HG03442 (cell line): Measurements from ENCODE around the gene LHFPL3.

Experiments used
- ATAC-seq: cut with Tn5 transposase; IDR thresholded peaks from one replicate; pipeline ENCODE4 v1.9.1; 2021; ENCODE audit warnings: mild to moderate bottlenecking, moderate library complexity; ENCODE audit not compliant: unreplicated experiment

The LHFPL3 gene

DNA sequence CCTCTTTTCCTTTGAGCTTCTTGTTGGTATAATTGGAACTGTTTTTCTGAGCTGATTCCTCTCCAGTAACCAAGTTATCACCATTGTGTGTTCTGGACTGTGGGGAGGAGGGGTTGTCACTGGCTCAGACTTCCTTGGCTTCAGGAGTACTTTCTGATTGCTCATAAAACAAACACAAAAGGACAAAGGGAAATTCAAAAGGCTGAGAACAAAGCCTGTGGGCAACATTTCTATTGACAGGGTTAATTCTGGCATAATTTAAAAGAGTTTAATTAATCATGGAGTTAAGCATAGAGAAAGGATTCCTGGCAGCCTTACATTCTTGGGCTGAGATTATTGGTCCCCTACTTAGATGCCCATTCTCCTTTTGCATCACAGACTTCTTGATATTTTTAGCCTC lies 462.7 kb downstream of the LHFPL3 start:
- no peak for ATAC-seq

DNA sequence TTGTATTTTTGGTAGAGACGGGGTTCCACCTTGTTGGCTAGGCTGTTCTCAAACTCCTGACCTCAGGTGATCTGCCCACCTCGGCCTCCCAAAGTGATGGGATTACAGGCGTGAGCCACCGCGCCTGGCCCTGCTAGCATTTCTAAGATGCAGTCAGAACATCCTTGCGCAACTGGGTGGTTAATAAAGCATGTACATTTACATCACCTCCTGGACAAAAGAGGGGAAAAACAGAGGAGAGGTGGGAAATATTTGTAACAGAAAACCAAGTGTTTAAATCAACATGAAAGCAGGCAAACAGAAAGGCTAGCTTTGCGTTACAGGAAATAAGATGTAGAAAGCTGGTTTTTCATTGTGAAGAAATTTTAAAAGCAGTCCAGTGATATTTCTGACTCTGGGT lies 464.7 kb downstream of the LHFPL3 start:
- ATAC-seq = no peak

DNA sequence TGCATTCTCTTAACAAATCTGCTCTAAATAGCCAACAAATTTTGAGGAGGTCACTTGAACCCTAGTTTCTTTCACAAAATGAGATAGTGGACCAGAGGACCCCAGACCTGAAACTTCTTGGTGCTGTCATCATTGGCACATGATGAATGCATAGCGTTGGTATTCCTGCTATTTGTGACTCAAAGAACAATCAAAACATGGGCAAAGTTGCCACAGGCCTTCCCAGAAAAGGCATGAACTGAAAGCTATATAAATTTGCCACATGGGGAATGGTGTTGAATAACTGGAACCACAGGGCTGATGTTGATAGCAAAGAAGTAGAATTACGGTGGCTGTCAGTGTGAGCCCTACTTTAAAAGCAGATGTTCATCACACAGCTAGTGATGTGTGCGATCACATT lies 465.8 kb downstream of the LHFPL3 start:
- no peak for ATAC-seq

DNA sequence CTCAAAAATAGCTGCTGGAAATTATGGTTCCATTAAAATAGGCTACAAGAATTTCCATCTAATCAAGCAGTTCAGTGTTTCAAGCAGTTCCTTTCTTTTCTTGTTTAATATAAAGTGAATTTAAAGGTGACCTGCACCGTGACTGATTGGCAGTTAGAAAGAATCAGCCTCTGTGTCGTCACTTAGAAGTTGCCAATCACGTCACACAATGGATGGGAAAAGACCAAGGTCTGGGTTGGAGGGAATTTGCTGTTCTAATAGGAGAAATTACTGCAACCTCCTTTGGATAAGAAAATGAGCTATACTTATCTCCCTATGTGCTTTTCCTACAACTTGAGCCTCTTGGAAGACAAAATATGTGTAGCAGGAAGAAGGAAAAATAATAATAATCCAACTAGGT lies 466.2 kb downstream of the LHFPL3 start:
- ATAC-seq = no peak

DNA sequence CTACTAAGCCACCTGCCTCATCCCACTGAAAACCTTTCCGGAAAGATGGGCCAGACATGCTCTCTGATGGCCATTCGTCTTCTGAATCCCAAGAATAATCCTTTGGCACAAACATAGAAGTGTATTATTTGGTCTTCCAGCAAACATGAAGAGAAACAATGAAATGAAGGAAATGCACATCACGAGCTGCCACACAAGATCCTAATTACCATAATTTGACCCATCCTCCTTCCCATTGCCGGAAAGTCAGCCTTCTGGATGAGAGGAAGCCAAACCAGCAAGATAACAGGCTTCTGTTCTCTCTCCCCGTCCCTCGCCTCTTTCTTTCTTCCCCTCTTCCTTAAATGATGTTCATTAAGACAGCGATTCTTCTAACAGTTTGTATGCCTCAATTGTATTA lies 466.7 kb downstream of the LHFPL3 start:
- ATAC-seq = no peak

DNA sequence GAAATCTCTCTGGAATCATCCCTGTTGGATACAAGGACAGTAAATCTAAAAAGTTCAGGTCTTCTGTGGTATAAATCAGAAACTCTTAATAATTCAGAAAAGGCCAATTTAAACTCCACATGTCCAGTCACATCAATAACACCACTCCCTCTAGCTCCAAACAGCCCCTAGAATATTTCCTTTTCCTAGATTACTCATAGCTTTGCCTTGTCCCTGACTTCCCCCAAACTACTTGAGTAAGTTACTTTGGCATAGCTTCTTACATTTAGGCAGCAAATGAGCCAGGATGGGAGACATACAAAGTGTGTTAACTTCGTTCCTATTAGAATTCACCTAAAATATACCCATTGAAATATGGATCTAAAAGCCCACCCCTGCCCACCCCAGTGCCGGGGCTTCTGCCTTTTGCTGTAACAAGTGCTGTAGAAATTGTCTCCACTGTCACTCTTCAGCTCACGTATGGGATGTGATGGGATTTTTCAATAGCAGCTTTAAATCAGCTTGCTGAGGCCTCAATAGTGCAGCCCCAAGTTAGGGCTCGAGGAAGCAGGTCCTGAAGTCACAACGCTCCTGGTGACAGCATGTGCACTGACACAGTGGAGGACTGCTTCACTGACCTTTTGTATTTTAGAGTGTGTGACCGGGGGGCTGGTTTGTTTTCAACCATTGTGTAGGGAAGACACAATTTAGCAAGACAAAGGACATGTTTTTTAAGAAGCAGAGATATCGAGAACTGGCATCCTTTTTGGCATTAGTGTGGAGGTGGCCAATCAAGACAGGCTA lies 467.4 kb downstream of the LHFPL3 start:
- no peak for ATAC-seq

DNA sequence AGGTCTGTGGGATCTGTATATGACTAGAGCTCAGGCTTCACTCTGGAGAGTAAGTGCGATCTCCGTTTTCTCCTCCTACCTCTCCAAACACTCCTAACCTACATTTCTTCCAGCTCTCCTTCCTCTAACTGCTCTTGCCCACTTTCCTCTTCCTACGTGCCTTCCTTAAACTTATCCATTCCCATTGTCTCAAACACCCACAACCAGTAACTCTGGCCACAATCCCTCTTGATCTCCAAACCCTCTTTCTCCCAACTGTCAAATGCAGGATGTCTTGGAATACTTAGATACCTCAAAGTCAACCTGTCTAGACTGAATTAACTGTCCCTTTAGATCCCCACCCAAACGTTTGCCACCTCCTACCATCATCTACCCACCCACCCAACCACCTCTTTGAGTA lies 471.9 kb downstream of the LHFPL3 start:
- no peak for ATAC-seq

DNA sequence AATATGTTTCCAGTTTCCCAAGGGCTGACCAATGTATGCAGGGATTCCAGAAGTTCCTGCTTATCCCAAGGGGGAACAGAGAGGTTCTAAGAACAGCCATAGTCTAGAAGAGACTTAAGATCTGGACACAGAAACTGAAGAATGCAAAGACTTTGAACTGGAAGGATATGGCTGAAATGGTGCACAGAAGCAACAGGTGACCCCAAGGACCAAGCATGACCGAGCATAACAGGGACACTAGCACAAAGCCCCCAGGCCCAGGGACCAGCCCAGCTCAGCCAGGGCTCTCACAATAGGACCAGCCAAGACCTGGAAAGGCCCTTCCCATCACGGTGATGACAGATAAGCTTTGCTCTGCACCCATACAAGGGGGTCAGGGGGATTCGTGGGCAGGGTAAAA lies 472.6 kb downstream of the LHFPL3 start:
- ATAC-seq = no peak

DNA sequence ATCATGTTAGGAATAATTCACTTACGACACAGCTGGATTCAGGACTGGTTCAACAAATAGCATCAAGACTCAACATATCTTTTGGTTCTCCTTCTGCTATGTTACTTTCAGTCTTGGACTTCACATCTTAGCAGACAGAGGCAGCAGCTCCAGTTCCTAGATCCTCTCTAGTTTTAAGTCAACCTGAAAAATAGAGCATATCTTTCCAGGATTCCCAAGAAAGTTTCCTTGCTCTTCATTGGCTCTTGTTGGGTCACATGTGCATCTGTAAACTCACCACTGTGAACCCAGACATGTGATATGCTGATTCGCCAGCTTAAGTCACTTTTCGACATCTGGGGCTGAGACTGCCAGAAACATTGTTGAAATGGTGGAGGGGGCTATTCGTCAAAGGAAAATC lies 475.5 kb downstream of the LHFPL3 start:
- no peak for ATAC-seq

DNA sequence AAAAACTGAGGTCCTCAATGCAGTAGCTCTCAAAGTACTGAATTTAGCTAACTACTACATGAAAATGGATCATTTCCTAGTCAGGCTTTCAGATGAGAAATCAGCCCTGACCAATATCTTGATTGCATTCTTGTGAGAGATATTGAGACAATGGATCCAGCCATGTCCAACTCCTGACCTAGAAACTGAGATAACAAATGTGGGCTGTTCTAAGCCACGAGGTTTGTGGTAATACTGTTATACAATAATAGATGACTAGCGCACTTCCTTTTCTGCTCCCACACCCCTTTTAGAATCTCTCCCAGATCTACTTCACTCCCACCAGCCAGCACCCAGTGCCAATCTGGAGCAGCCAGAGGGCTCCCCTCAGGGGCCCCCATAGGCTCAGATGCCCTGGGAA lies 476.3 kb downstream of the LHFPL3 start:
- ATAC-seq = no peak

DNA sequence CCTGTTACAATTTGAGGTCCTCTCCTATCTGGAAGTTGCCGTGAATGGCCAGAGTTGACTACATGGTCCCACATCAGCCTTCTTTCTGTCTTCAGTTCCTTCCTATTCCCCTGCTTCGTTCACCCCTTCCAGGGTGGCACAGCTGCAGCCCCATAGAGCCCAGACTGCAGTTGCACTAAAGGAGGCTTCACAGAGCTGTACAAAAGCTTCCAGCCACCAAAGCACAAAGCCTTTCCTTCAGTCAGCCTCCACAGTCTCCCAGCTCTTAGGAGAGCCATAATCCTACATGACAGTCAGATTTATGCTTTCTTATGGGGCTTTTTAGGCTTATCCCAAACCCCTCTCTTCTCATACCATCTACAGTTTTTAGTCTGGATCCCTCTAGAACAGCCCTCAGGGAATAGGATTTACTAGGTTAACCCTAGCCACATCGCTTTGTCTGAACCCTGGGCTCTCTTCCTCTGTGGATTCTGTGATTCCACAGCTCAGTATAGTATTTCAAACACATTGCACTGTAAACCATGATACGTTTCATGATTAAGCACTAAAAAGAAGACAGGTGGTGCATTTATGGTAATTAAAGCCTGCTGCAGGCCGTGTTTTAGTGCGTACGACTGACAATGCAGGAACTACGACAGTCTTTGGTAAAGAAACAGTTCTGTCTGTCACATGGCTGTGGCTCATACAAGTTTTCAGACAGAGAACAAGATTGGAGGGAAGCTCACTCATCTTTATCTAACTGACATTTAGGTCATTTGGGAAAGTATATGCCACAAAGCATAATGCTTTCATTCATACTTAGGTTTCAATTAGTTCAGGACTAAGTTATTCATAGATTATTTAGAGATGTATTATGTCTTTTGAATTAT lies 477.3 kb downstream of the LHFPL3 start:
- ATAC-seq = no peak

DNA sequence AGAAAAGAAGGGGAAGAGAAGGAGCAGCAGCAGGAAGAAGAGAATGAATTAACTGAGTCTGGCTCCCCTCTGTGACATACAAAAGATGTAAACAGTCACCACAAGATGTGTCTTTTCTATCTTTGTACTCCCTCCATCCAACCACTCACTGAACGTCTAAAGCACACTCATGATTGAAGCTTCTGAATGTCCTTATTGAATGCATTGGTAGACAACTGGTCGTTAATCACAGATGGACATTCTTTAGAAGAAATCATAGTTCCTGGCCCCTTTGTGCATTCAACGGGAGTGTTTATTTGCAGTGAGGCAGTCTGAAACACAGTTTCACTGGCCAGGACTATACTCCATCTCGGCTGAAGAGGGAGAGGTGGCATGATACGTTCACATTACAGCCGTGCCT lies 479.3 kb downstream of the LHFPL3 start:
- no peak for ATAC-seq

DNA sequence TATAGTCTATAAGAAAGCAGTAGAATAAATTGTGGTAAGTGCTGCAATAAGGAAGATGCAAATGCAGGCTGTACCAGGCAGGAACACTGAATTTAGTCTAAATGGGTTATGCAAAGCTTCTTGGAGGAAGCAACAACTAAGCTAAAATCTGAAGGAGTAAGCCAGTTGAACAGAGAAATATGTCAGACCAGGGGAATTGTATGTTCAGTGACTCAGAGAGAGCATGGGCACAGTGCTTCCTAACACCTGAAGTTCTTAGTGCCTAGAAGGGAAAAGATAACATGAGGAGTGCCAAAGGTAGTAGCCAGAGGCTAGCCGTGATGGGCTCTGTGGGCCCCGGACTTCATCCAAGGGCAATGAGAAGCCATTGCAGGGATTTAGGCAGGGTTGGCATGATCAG lies 481.5 kb downstream of the LHFPL3 start:
- no peak for ATAC-seq

DNA sequence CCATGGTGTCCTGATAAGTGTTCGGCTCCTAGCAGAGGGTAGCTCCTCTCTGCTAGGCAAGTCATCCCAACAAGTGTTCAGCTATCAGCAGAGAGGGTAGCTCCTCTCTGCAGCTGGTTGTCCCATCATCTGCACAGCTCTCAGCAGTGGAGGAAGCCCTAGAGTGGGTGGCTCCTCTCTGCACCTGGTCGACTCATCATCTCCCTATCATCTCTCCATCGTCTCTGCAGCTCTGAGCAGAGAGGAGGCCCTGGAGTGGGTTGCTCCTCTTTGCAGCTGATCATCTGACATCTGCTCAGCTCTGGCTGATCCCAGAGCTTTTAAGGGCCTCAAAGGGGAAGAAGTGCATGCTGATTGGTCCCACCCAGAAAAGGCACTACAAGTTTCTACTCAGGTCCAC lies 485.7 kb downstream of the LHFPL3 start:
- no peak for ATAC-seq

DNA sequence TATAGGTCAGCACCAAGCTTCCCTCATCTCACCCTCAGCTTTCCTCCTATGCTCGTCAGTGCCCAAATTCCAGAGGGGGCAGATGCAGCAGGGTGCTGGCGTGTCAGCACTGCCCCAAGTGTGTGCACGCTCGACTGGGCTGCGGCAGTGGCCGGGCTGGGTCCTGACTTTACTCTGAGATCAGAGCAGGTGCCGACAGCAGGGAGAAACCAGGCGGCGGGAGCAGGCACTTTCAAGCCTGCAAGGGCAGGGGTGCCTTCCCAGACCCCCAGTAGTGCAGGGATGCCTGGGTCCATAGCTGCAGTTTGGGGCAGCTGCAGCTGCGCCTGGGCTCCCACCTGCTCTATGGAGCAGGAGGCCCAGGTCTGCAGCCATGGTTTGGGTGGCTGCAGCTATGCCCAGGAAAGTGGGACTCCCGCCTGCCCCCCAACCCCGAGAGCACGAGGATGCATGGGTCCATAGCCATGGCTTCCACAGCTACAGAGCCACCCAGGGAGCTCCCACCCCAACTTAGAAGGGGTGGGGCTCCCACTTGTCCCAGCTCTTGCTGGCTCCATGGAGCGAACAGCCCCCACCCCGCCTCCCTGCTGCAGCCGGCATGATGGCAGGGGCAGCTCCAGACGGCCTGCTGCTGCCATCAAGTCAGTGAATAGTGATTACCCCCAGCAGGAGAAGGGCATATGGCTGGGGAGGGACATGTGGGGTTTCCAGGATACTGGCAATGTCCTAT lies 486.4 kb downstream of the LHFPL3 start:
- no peak for ATAC-seq

DNA sequence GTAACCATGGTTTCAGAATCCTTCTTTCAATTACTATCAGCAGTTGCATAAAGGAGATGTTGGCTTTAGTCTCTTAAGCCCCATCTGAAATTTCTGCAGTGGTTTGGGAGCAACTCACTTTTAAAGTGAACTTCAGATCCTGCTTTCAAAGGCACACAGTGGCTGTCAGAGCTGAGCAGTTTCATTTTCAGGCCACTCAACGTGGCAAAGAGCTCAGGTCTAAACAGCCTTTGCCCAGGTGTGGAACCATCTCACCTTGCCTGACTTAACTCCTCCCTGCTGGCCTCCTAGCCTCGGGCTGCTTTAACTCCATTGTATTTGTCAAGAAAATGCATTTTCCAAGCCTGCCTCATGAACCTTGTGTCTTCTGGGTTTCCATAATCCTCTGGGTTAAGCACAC lies 488.1 kb downstream of the LHFPL3 start:
- ATAC-seq = no peak

DNA sequence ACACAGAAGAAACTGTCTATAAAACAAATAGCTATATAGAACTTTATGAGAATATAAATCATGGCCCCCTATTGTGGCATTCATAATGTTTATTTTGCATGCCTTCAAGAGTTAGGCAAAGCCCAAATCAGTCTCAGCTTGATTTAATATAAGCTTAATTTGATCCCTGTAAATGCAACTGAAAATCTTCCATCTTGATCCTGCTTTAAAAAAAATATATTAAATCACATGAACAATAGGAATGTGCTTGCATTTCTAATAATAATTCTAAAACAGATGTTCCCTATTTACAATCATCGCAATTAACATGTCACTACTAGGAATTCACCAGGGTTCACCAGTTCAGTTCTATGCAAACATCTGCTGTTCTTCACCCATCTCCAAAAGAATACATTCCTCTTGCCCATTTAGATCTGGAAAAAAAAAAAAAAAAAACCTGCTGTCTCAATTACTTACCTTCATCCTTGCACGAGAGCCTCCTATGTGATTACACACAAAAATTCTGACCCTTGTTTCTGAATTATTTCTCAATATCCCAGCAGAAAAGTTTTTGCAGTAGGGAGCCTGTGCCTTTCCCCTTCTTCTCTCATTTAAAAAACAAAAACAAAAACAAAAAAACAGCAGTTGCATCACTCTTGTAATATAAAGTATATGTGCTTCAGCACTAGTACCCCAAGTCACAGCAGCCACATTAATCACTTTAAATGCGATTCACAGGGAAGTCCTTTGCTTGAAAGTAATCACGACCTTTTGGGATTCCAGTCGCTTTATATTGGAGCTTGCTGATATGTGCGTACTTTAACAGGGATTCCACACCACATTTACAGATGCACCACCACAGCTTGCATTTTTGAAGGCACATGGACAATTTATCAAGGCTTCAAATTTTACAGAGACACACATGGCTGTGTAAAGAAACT lies 490.8 kb downstream of the LHFPL3 start:
- no peak for ATAC-seq

DNA sequence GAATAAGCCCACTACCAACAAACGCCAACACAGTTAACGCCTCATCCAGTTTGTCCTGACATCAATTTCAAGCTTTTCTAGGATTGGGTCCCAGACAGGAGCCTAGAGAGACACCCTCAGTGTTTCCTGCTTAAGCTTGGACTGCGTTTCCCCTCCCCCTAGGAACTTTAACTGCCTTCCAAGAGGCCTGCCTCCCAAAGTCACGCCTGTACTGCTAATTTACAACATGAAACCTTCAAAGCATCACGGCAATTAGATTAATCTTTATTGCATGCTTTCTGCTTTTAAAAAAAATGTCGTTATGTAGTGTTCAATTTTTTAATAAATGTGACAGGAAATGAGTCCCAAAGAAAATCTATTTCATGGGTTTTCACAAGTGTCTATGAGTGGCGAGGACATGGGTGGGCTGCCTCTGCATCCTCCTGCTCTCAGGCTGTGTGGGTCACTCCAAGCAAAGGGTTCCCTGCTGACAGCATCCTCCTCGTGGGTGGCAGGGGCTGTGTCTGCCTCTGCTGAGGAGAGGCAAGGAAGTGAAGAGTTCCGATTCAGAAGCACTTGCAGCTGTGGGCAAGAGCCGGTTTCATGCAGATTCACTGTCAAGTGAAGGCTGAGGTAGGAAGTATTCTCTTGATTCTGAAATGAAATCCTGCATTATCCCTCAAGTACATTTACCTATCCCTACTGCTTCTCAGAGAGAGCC lies 492.6 kb downstream of the LHFPL3 start:
- no peak for ATAC-seq

DNA sequence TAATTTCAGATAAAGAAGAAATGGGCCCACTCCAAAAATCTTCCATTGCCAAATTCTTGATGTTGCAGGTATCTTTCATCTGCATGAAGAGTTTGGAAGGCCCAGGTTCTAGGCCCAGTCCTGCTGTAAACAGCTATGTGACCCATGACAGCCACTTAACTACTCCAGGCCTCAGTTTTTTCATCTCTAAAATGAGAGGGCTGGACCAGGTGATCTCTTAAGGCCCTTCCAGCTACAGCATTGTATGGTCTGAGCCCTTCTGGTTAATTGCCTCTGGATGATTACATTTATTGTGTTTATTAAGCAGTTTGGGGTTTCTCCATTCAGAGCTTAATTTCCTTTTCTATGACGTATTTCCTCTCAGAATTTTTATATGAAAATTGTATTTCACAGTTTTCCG lies 494.8 kb downstream of the LHFPL3 start:
- ATAC-seq = no peak

DNA sequence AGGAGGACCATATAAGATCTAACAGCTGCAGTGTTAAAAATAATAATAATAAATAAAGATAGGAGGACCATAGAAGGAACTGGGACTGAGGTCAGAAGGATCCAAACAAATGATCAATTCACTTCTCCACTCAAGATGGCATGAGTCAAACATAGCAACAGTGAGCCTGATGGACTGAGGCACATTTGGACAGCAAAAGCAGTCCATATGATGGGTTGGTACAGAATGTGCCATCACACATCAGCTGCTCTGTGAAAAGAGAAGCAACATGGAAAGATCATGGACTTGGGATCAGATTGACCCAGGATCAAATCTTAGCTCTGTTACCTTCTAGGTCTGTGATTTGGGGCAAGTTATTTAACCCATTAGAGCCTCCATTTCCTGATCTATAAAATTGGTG lies 496.7 kb downstream of the LHFPL3 start:
- no peak for ATAC-seq
